Esophagus muscularis mucosa (tissue), 4 donors: Measurements from ENCODE around the gene GSTM2. TPM values are rescaled to one million over a fixed set of nuclear protein-coding genes. Genes with fewer than 3 reads are reported as not detected.
"Not testable (repeated sequence)": the region's sequence is repeated elsewhere in the genome, so short reads cannot be mapped to it uniquely, and the experiment has no call there.

Experiments
- DNase-seq: peaks from one replicate; pipeline ENCODE4 v3.0.0-alpha.2; 2017; ENCODE audit errors: extremely low spot score
- H3K27ac ChIP-seq, 4 donors: fragments of 200-600 bp; sonication (generic); replicated peaks in 1 of 4; 1 replicate in 3 of 4; 2 replicates in 1 of 4; pipeline ENCODE4 v1.5.1; 2016 to 2019; ENCODE audit warnings: mild to moderate bottlenecking in 1 of 4
- H3K27me3 ChIP-seq, 4 donors: fragments of 200-600 bp; sonication (generic); one replicate each; pipeline versions ENCODE4 v1.5.1 to v1.6.0; 2016 to 2019
- H3K36me3 ChIP-seq, 4 donors: fragments of 200-600 bp; sonication (generic); one replicate each; pipeline ENCODE4 v1.5.1; 2016 to 2019
- H3K4me1 ChIP-seq, 4 donors: fragments of 200-600 bp; sonication (generic); one replicate each; pipeline ENCODE4 v1.5.1; 2016 to 2019
- H3K4me3 ChIP-seq, 4 donors: fragments of 200-600 bp; sonication (generic); 1 replicate in 2 of 4; 2 replicates in 2 of 4; pipeline ENCODE4 v1.5.1; 2016 to 2019; ENCODE audit warnings: mild to moderate bottlenecking in 4 of 4, moderate library complexity in 1 of 4
- H3K9me3 ChIP-seq, 4 donors: fragments of 200-600 bp; sonication (generic); 1 replicate in 3 of 4; 2 replicates in 1 of 4; pipeline ENCODE4 v1.5.1; 2016 to 2019
- EP300 ChIP-seq: sonication (generic); formaldehyde crosslinking; IDR thresholded peaks from one replicate; pipeline ENCODE4 v1.6.1; 2017; ENCODE audit warnings: antibody characterized with exemption
- POLR2A ChIP-seq: fragments of 450-650 bp; IDR thresholded peaks from one replicate; pipeline ENCODE4 v1.6.1; 2017; ENCODE audit warnings: antibody characterized with exemption, moderate library complexity, mild to moderate bottlenecking, low read depth
- POLR2AphosphoS5 ChIP-seq, 2 donors: sonication (generic); formaldehyde crosslinking; IDR thresholded peaks; one replicate each; pipeline ENCODE4 v1.6.1; 2017; ENCODE audit warnings: antibody characterized with exemption in 2 of 2
- WGBS: methylation state at CpG from one replicate; pipeline ENCODE4 v1.1.5; 2018; 5-methylcytosine and 5-hydroxymethylcytosine counted together
- intact Hi-C: fragments of 100-400 bp; cut with DNase I; formaldehyde crosslinking; loops from one replicate; pipeline ENCODE4 v1.15.1; 2023
- total RNA-seq, 4 donors: library from RNA; depleted of rRNA; stranded (reverse); fragments of >200 nt; gene quantifications; one replicate each; pipeline versions ENCODE4 v1.1.0 to v1.2.1, GENCODE V29; 2016
- TF ChIP-seq, protein P1 (sequence below), 3 experiments: fragments of 200-600 bp in 2 of 3; fragments of 450-650 bp in 1 of 3; sonication (generic) in 2 of 3; IDR thresholded peaks; one replicate each; pipeline ENCODE4 v1.5.1; 2017 to 2019; ENCODE audit warnings: antibody characterized with exemption in 3 of 3, mild to moderate bottlenecking in 2 of 3, moderate library complexity in 1 of 3

GSTM2 gene
- total RNA-seq, 4 donors from 2014 or later = 19.9 to 59.0 (median 39.3) TPM

DNA sequence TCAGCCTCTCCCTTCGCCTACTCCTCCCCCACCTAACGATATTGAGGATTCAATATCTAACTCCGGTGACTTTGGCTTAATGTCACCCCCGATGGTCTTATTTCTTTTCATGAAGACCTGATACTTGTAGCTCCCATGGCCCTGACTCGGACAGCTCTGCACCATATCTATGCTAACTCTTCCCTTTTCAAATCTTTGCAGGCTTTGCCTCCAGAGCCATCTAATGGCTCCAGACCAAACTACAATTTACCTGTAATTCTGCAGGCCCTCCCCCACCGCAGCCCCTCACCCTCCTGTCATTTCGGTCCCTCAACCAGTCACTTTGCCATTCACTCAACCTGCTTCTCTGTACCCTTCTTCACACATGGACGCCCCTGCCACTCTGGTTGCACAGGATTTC, 36.3 kb downstream of the GSTM2 start:
- WGBS = 73% methylated on average over 8 of the region's 8 CpGs
- Histone ChIP-seq H3K36me3 (no peaks in the 10 kb centered on the region), H3K4me1 (no peaks in the 10 kb centered on the region), H3K4me3 (no peak overlapping the region), H3K9me3 (no peaks in the 10 kb centered on the region), H3K27ac (no peak overlapping the region), H3K27me3 (no peaks in the 10 kb centered on the region)
- TF ChIP-seq POLR2AphosphoS5 (IDR thresholded peaks at IDR 0.05) (no peak), EP300 (no peak)
- TF ChIP-seq, protein P1, sequence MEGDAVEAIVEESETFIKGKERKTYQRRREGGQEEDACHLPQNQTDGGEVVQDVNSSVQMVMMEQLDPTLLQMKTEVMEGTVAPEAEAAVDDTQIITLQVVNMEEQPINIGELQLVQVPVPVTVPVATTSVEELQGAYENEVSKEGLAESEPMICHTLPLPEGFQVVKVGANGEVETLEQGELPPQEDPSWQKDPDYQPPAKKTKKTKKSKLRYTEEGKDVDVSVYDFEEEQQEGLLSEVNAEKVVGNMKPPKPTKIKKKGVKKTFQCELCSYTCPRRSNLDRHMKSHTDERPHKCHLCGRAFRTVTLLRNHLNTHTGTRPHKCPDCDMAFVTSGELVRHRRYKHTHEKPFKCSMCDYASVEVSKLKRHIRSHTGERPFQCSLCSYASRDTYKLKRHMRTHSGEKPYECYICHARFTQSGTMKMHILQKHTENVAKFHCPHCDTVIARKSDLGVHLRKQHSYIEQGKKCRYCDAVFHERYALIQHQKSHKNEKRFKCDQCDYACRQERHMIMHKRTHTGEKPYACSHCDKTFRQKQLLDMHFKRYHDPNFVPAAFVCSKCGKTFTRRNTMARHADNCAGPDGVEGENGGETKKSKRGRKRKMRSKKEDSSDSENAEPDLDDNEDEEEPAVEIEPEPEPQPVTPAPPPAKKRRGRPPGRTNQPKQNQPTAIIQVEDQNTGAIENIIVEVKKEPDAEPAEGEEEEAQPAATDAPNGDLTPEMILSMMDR (IDR thresholded peaks at IDR 0.05) = no peak
- intact Hi-C loops = no loop called here
- DNase-seq = no peak

DNA sequence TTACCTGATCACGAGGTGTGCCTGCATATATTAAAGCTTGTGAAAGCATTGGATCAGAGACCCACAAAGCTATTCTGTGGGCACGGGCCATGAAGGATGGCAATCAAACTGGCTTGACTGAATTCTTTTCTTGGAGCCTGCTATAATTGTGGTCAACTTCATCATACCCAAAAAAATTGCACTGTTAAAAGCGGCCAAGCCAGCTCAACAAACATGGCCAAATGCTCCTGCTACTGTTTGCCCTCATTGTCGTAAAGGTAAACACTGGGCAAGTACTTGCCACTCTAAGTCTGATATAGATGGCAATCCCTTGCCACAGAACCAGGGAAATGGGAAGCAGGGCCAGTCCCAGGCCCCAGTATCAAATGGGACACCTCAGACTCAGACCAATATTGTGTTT, 37.6 kb downstream of the GSTM2 start:
- intact Hi-C loops = no loop called here
- Histone ChIP-seq H3K27ac (no peak overlapping the region), H3K36me3 (no peaks in the 10 kb centered on the region), H3K9me3 (no peaks in the 10 kb centered on the region), H3K4me3 (no peak overlapping the region), H3K4me1 (no peaks in the 10 kb centered on the region), H3K27me3 (no peaks in the 10 kb centered on the region)
- no peak for DNase-seq
- 91% methylated on average over 3 of the region's 4 CpGs for WGBS
- TF ChIP-seq, protein P1 (IDR thresholded peaks at IDR 0.05) = no peak
- TF ChIP-seq POLR2AphosphoS5 (IDR thresholded peaks at IDR 0.05) (no peak), POLR2A (no peak), EP300 (no peak)

DNA sequence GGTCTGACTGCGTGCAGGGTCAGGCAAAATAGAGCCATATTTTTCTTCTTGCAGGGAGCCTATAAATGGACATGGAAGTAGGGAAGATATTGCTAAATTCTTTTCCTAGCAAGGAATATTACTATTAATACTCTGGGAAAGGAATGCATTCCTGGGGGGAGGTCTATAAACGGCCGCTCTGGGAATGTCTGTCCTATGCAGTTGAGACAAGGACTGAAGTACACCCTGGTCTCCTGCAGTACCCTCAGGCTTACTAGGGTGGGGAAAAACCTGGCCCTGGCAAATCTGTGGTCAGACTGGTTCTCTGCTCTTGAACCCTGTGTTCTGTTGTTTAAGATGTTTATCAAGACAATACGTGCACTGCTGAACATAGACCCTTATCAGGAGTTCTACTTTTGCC, 41.1 kb downstream of the GSTM2 start:
- H3K4me1 ChIP-seq, H3K27me3 ChIP-seq, H3K36me3 ChIP-seq, H3K4me3 ChIP-seq, DNase-seq, H3K27ac ChIP-seq, intact Hi-C loops, H3K9me3 ChIP-seq: not testable (repeated sequence)
- 71% methylated on average over 4 of the region's 4 CpGs for WGBS

DNA sequence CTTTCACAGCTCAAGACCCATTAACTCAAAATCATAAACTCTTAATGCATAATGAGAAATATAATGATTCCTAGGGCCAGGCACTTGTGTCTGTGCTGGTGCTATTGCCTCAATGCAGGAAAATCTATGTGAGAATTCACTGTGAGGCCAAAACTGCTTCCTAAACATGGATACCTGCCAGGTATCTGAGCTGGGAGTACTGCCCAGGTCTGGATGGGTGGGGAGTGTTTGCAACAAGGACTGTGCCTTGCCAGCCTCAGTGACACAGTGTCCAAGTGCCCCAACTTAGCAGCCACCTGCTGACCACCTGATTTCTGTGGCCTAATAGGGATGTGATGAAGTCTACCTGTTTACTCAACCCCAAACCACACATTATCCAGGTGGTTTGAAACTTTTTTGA, 42.0 kb downstream of the GSTM2 start:
- intact Hi-C loops, DNase-seq, H3K4me1 ChIP-seq, H3K36me3 ChIP-seq, H3K27ac ChIP-seq, H3K27me3 ChIP-seq, H3K9me3 ChIP-seq, H3K4me3 ChIP-seq: not testable (repeated sequence)

DNA sequence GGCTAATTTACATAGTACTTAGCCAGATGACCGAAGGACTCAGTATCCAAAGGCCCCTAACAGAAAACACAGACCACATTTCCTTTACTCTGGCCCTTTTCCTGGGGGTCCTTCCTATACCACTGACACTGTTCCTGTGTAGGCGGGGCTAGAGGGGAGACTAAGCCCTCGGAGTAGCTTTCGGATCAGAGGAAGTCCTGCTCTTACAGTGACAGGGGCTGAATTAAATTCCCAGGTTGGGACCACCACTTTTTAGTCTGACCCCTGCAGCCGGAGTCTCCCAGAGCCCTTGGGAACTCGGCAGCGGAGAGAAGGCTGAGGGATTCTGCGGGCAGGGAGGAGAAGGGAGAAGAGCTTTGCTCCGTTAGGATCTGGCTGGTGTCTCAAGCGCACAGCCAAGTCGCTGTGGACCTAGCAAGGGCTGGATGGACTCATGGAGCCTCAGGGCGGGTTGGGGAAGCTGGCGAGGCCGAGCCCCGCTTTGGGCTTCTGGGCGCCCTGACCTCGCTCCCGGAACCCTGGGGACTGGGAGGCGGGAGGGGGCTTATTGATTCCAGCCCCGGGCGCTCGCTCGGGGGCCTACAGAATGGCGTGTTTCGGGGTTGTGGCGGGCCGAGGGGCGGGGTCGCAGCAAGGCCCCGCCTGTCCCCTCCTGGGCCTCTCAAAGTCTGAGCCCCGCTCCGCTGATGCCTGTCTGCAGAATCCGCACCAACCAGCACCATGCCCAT, 43.9 kb downstream of the GSTM2 start, which contains the start of gene GSTM5:
GSTM5 (plus strand) TSS at position 659 of the 728 bp plus-strand sequence; CDS start at position 721, 62 bp downstream.
- DNase-seq, H3K27me3 ChIP-seq, H3K9me3 ChIP-seq, intact Hi-C loops, H3K36me3 ChIP-seq: not testable (repeated sequence)
- 42% methylated on average over 14 of the region's 33 CpGs for WGBS
- peaks cover 0 to 11% (median 4%) of the 10 kb centered on the region in 4 donors for H3K4me1 ChIP-seq
- peak within 1 kb of the TSS; percentile 39 to 46 (median 43) for H3K4me3 ChIP-seq
- H3K27ac ChIP-seq = peak within 1 kb of the TSS in 1 of 4 donors; percentile 30

- Histone ChIP-seq H3K27ac (no peak overlapping the region), H3K27me3 (peaks cover 0 to 6% (median 0%) of the 10 kb centered on the region in 4 donors), H3K4me1 (peaks cover 0 to 11% (median 4%) of the 10 kb centered on the region in 4 donors), H3K4me3 (peak overlapping the region; percentile 39 to 46 (median 43)), H3K36me3 (no peaks in the 10 kb centered on the region), H3K9me3 (no peaks in the 10 kb centered on the region)
- intact Hi-C loops = no loop called here
- 45% methylated on average over 13 of the region's 22 CpGs for WGBS
- peak; percentile 79 for DNase-seq
- TF ChIP-seq POLR2A = no peak
- TF ChIP-seq, protein P1 (IDR thresholded peaks at IDR 0.05) = no peak
- no peak for TF ChIP-seq EP300
- no peak for TF ChIP-seq POLR2AphosphoS5 (IDR thresholded peaks at IDR 0.05)
These were observed 44.5 kb downstream of the GSTM2 start for GRCh38 chr1:109712321-109712864.
